Stimulated activated CD8-positive, alpha-beta memory T cell treated with anti-CD3 and anti-CD28 coated beads, Interleukin-7, amount 100 ng/mL, for 24 hours (primary cell): ENCODE measurements around the gene ARL6IP5.

ENCODE experiments used
- DNase-seq: peaks from one replicate; pipeline ENCODE4 v3.0.0-alpha.2; 2020; ENCODE audit warnings: low read depth

ARL6IP5 gene

GRCh38 chr3:69084326-69085167 lies at the start of gene ARL6IP5:
Gene ARL6IP5 (plus strand): TSS chr3:69084937. CDS start chr3:69085048, 111 bp downstream.
- peak; percentile 77 for DNase-seq

GRCh38 chr3:69044608-69045007 lies 40.1 kb upstream of the ARL6IP5 start:
- no peak for DNase-seq

GRCh38 chr3:69048990-69049389 lies 35.7 kb upstream of the ARL6IP5 start:
- DNase-seq = no peak

GRCh38 chr3:69051756-69052471 lies 32.8 kb upstream of the ARL6IP5 start, which contains the start of gene TMF1:
Gene TMF1 (minus strand): TSS chr3:69052333. CDS start chr3:69052086, 247 bp downstream.
- peak; percentile 97 for DNase-seq

- DNase-seq = no peak
Measured at GRCh38 chr3:69052472-69052898, 32.3 kb upstream of the ARL6IP5 start.

GRCh38 chr3:69058180-69058946 lies 26.4 kb upstream of the ARL6IP5 start:
- DNase-seq = no peak

GRCh38 chr3:69058947-69059224 lies 25.9 kb upstream of the ARL6IP5 start:
- DNase-seq = no peak

GRCh38 chr3:69059688-69060087 lies 25.0 kb upstream of the ARL6IP5 start:
- no peak for DNase-seq

- DNase-seq = no peak
Measured at GRCh38 chr3:69063636-69064035, 21.1 kb upstream of the ARL6IP5 start.

GRCh38 chr3:69065318-69065964 lies 19.3 kb upstream of the ARL6IP5 start:
- DNase-seq = no peak

- no peak for DNase-seq
Measured at GRCh38 chr3:69066121-69066520, 18.6 kb upstream of the ARL6IP5 start.

- no peak for DNase-seq
Measured at GRCh38 chr3:69072928-69073327, 11.8 kb upstream of the ARL6IP5 start.

GRCh38 chr3:69079269-69080159 lies 5.2 kb upstream of the ARL6IP5 start:
- DNase-seq = no peak

GRCh38 chr3:69080233-69080920 lies 4.4 kb upstream of the ARL6IP5 start, which contains the start of gene UBA3:
Gene UBA3 (minus strand): TSS chr3:69080365. CDS start chr3:69080353, 12 bp downstream.
- DNase-seq = peak; percentile 77

GRCh38 chr3:69081583-69082262 lies 3.0 kb upstream of the ARL6IP5 start:
- no peak for DNase-seq

GRCh38 chr3:69082361-69082760 lies 2.4 kb upstream of the ARL6IP5 start:
- no peak for DNase-seq

GRCh38 chr3:69082805-69083204 lies 1.9 kb upstream of the ARL6IP5 start:
- DNase-seq = peak; percentile 38

GRCh38 chr3:69085168-69085832 lies 563 bp downstream of the ARL6IP5 start:
- DNase-seq = no peak
